A673 (cell line): ENCODE results near the gene RASGRP2. TPM values are rescaled to one million over a fixed set of nuclear protein-coding genes. Genes with fewer than 3 reads are reported as not detected.

Experiments used
- BruUV-seq: library from RNA; stranded (reverse); fragments of 400-500 nt; replicated peaks from 2 replicates; lab custom pipeline; 2021; lab: Mats Ljungman, UMichigan
- CTCF ChIA-PET: fragments of 300-600 bp; sonication (Branson Sonifier 250); formaldehyde crosslinking; loops from one replicate; lab custom pipeline; 2022; ENCODE audit warnings: antibody characterized with exemption; lab: Charles Lee
- POLR2A ChIA-PET: fragments of 300-600 bp; sonication (Branson Sonifier 250); formaldehyde crosslinking; loops from one replicate; lab custom pipeline; 2022; ENCODE audit warnings: antibody characterized with exemption; ENCODE audit not compliant: low non-redundant PET; lab: Charles Lee
- DNase-seq: peaks from one replicate; pipeline ENCODE4 v3.0.0-alpha.2; 2015; ENCODE audit warnings: low spot score
- H3K27ac ChIP-seq: fragments of 200-600 bp; sonication (generic); 2 replicates; pipeline ENCODE4 v1.5.1; 2016; ENCODE audit warnings: mixed run types, low read depth, mild to moderate bottlenecking, mixed read lengths, antibody characterized with exemption, low read length; ENCODE audit not compliant: poor library complexity, severe bottlenecking
- H3K27me3 ChIP-seq: fragments of 200-600 bp; sonication (generic); replicated peaks from 2 replicates; pipeline ENCODE4 v1.6.1; 2017; ENCODE audit warnings: mixed run types, low read depth, mild to moderate bottlenecking, mixed read lengths, antibody characterized with exemption, low read length; ENCODE audit not compliant: insufficient read depth, poor library complexity
- H3K36me3 ChIP-seq: fragments of 200-600 bp; sonication (generic); 2 replicates; pipeline ENCODE4 v1.6.1; 2016; ENCODE audit warnings: mixed run types, mild to moderate bottlenecking, mixed read lengths, antibody characterized with exemption, low read length; ENCODE audit not compliant: insufficient read depth, poor library complexity, severe bottlenecking
- H3K4me1 ChIP-seq: fragments of 200-600 bp; sonication (generic); 2 replicates; pipeline ENCODE4 v1.6.1; 2017; ENCODE audit warnings: mixed run types, mild to moderate bottlenecking, mixed read lengths, antibody characterized with exemption, low read length; ENCODE audit not compliant: insufficient read depth, poor library complexity, severe bottlenecking
- H3K4me3 ChIP-seq: fragments of 200-600 bp; sonication (generic); 2 replicates; pipeline ENCODE4 v1.5.1; 2016; ENCODE audit warnings: low read depth, mixed run types, mild to moderate bottlenecking, mixed read lengths, low read length; ENCODE audit not compliant: poor library complexity, severe bottlenecking
- H3K9me3 ChIP-seq: fragments of 200-600 bp; sonication (generic); 2 replicates; pipeline ENCODE4 v1.6.1; 2016; ENCODE audit warnings: mixed run types, low read depth, mild to moderate bottlenecking, mixed read lengths, antibody characterized with exemption, low read length; ENCODE audit not compliant: poor library complexity, severe bottlenecking
- CTCF ChIP-seq: fragments of 300-800, 200-600 bp; sonication (generic); conservative IDR thresholded peaks from 2 replicates; pipeline ENCODE4 v1.5.1; 2017; ENCODE audit warnings: low read depth, mild to moderate bottlenecking, antibody characterized with exemption, low read length, moderate library complexity, mixed read lengths
- EZH2 ChIP-seq: fragments of 200-600 bp; sonication (generic); IDR thresholded peaks from 2 replicates; pipeline ENCODE4 v1.6.1; 2017; ENCODE audit warnings: borderline replicate concordance, low read depth, mild to moderate bottlenecking, mixed read lengths, antibody characterized with exemption, low read length; ENCODE audit not compliant: poor library complexity, severe bottlenecking
- intact Hi-C: fragments of 100-400 bp; cut with micrococcal nuclease; formaldehyde crosslinking; loops from one replicate; pipeline ENCODE4 v1.10.0; 2022; ENCODE audit not compliant: unreplicated experiment
- total RNA-seq: library from RNA; stranded (reverse); gene quantifications from 2 replicates; pipeline ENCODE4 v1.2.3, GENCODE V29; 2021

RASGRP2 gene
- total RNA-seq, 1 experiment from 2014 or later: 2.0 TPM

DNA sequence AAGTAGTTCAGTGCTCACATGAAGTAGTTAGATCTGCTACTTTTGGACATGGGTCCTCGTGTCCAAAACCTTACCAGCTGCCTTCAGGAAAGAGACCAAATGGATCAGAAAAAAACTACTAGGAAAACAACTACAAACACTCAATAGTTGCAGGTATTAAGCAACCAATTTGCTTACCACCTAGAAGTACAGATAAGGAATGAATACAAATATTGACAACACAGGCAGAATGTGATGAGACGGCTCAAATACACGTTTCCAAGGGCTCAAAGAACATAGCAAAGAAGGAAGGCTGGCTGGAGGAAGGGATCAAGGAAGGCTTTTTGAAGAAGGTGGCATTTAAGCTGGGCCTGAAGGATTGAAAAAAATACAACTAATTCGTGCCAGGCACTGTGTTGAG, 62.8 kb downstream of the RASGRP2 start:
- ChIA-PET POLR2A (no interaction called here), CTCF (no interaction called here)
- Histone ChIP-seq H3K27ac (no peak overlapping the region), H3K36me3 (no peaks in the 10 kb centered on the region), H3K27me3 (peaks cover 42% of the 10 kb centered on the region), H3K4me1 (peaks cover 3% of the 10 kb centered on the region), H3K4me3 (no peak overlapping the region), H3K9me3 (no peaks in the 10 kb centered on the region)
- intact Hi-C loops: no loop called here
- TF ChIP-seq CTCF (no peak), EZH2 (no peak)
- DNase-seq: no peak
- BruUV-seq: no TSS peak

- TF ChIP-seq CTCF: no peak
- no peak for TF ChIP-seq EZH2
- H3K36me3 ChIP-seq: no peaks in the 10 kb centered on the region
- POLR2A ChIA-PET: no interaction called here
- BruUV-seq: no TSS peak
- no peaks in the 10 kb centered on the region for H3K9me3 ChIP-seq
- no peak overlapping the region for H3K27ac ChIP-seq
- CTCF ChIA-PET: interaction anchor here (0.9 kb wide), 1 partner anchor 9 kb away, joined by 4 read pairs; no protein-coding TSS in a partner anchor
- peaks cover 42% of the 10 kb centered on the region for H3K27me3 ChIP-seq
- DNase-seq: no peak
- intact Hi-C loops: no loop called here
- H3K4me3 ChIP-seq: no peak overlapping the region
- peaks cover 13% of the 10 kb centered on the region for H3K4me1 ChIP-seq
These were observed 64.1 kb downstream of the RASGRP2 start for GRCh38 chr11:64679846-64680245.

- H3K36me3 ChIP-seq: no peaks in the 10 kb centered on the region
- H3K4me1 ChIP-seq: peaks cover 13% of the 10 kb centered on the region
- intact Hi-C loops: no loop called here
- H3K9me3 ChIP-seq: no peaks in the 10 kb centered on the region
- no peak overlapping the region for H3K27ac ChIP-seq
- DNase-seq: no peak
- POLR2A ChIA-PET: no interaction called here
- CTCF ChIA-PET: interaction anchor here (0.7 kb wide), 1 partner anchor 17 kb away, joined by 3 read pairs; no protein-coding TSS in a partner anchor
- no TSS peak for BruUV-seq
- no peak overlapping the region for H3K4me3 ChIP-seq
- TF ChIP-seq CTCF (no peak), EZH2 (no peak)
- H3K27me3 ChIP-seq: peaks cover 46% of the 10 kb centered on the region
These were observed 66.4 kb downstream of the RASGRP2 start for GRCh38 chr11:64677441-64678023.

Other genes with a start within 250 kb of the RASGRP2 start
- gene SLC22A11, start 188.2 kb downstream of the RASGRP2 start, total RNA-seq: not detected in 2 replicates
- gene SLC22A12, start 152.9 kb downstream of the RASGRP2 start, total RNA-seq: not detected in 2 replicates
- gene NRXN2, start 20.9 kb downstream of the RASGRP2 start, total RNA-seq: 5.0 and 6.1 TPM in 2 replicates
- gene PYGM, start 15.8 kb upstream of the RASGRP2 start, total RNA-seq: 2.4 and 2.9 TPM in 2 replicates
- 467 and 472 TPM in 2 replicates for gene SF1, start 34.4 kb upstream of the RASGRP2 start, total RNA-seq
- 46.5 and 50.5 TPM in 2 replicates for gene MAP4K2, start 59.1 kb upstream of the RASGRP2 start, total RNA-seq
- gene MEN1, start 66.4 kb upstream of the RASGRP2 start, total RNA-seq: 45.7 and 49.2 TPM in 2 replicates
- gene CDC42BPG, start 100.5 kb upstream of the RASGRP2 start, total RNA-seq: 4.6 and 6.6 TPM in 2 replicates
- 53.3 and 63.1 TPM in 2 replicates for gene EHD1, start 134.5 kb upstream of the RASGRP2 start, total RNA-seq
- 28.6 and 29.6 TPM in 2 replicates for gene ATG2A, start 173.1 kb upstream of the RASGRP2 start, total RNA-seq
- gene PPP2R5B, start 180.5 kb upstream of the RASGRP2 start, total RNA-seq: 16.1 and 17.2 TPM in 2 replicates
- gene GPHA2, start 191.8 kb upstream of the RASGRP2 start, total RNA-seq: not detected in 2 replicates
- gene MAJIN, start 228.0 kb upstream of the RASGRP2 start, total RNA-seq: not detected in 2 replicates